CD4-positive, alpha-beta T cell (primary cell): ENCODE data around the gene RPGRIP1L. TPM values are rescaled to one million over a fixed set of nuclear protein-coding genes. Genes with fewer than 3 reads are reported as not detected.

Experiments
- ATAC-seq: fragments of 200-7000 bp; cut with Tn5 transposase; one replicate; pipeline ENCODE4 v1.10.0; 2022; ENCODE audit warnings: mild to moderate bottlenecking; ENCODE audit not compliant: poor library complexity
- CTCF ChIA-PET: fragments of 350-600 bp; sonication (Branson Sonifier 250); formaldehyde crosslinking; loops from one replicate; lab custom pipeline; 2021; ENCODE audit warnings: antibody characterized with exemption, inconsistent platforms; lab: Charles Lee
- POLR2A ChIA-PET: fragments of 350-600 bp; sonication (Branson Sonifier 250); formaldehyde crosslinking; loops from one replicate; lab custom pipeline; 2021; ENCODE audit warnings: antibody characterized with exemption, inconsistent platforms; lab: Charles Lee
- DNase-seq, 14 experiments: peaks; one replicate each; pipeline ENCODE4 v3.0.0-alpha.2; 2013 to 2020; ENCODE audit warnings: mixed read lengths in 2 of 14
- H3K27ac ChIP-seq, 2 donors: one replicate each; pipeline versions ENCODE4 v1.5.1 to v1.7.0; 2013; ENCODE audit warnings: low read length in 2 of 2, low read depth in 1 of 2, mild to moderate bottlenecking in 1 of 2
- H3K27me3 ChIP-seq, 2 experiments: 1 replicate in 1 of 2; 2 replicates in 1 of 2; pipeline versions ENCODE4 v1.6.1 to v1.7.0; 2013; ENCODE audit warnings: low read length in 2 of 2, control low read depth in 1 of 2, mild to moderate bottlenecking in 1 of 2, moderate library complexity in 1 of 2; ENCODE audit not compliant: insufficient read depth in 2 of 2, control insufficient read depth in 1 of 2
- H3K36me3 ChIP-seq: one replicate; pipeline ENCODE4 v1.6.1; 2013; ENCODE audit warnings: low read length, control low read depth; ENCODE audit not compliant: insufficient read depth
- H3K4me1 ChIP-seq: one replicate; pipeline ENCODE4 v1.6.1; 2013; ENCODE audit warnings: low read length, control low read depth; ENCODE audit not compliant: insufficient read depth
- H3K4me3 ChIP-seq: one replicate; pipeline ENCODE4 v1.5.1; 2013; ENCODE audit warnings: mild to moderate bottlenecking, low read length, moderate library complexity
- H3K9me3 ChIP-seq, 2 experiments: 1 replicate in 1 of 2; 2 replicates in 1 of 2; pipeline versions ENCODE4 v1.6.1 to v1.7.0; 2013; ENCODE audit warnings: low read length in 2 of 2, mild to moderate bottlenecking in 2 of 2, control low read depth in 1 of 2, moderate library complexity in 1 of 2; ENCODE audit not compliant: control insufficient read depth in 1 of 2, insufficient read depth in 1 of 2
- H3K27ac Mint-ChIP-seq: one replicate; pipeline ENCODE4 v1.8.0; 2020; ENCODE audit warnings: mixed read lengths
- H3K27me3 Mint-ChIP-seq: one replicate; pipeline ENCODE4 v1.8.0; 2021; ENCODE audit warnings: mixed read lengths
- H3K36me3 Mint-ChIP-seq: one replicate; pipeline ENCODE4 v1.8.0; 2021; ENCODE audit warnings: low read depth, mixed read lengths
- H3K4me1 Mint-ChIP-seq: one replicate; pipeline ENCODE4 v1.8.0; 2021; ENCODE audit warnings: low read depth, mixed read lengths
- H3K4me3 Mint-ChIP-seq: one replicate; pipeline ENCODE4 v1.8.0; 2020; ENCODE audit warnings: mild to moderate bottlenecking, mixed read lengths
- H3K9me3 Mint-ChIP-seq: one replicate; pipeline ENCODE4 v1.8.0; 2020; ENCODE audit warnings: mixed read lengths
- CTCF ChIP-seq: fragments of 200-600 bp; IDR thresholded peaks from one replicate; pipeline ENCODE4 v1.8.0; 2022; ENCODE audit warnings: antibody characterized with exemption, mild to moderate bottlenecking
- intact Hi-C, 2 experiments: fragments of 100-400 bp; cut with DNase I in 1 of 2; cut with micrococcal nuclease in 1 of 2; formaldehyde crosslinking; loops; one replicate each; pipeline versions ENCODE4 v1.15.1 to v1.9.0; 2023 to 2025; cut with DNase I, micrococcal nuclease
- total RNA-seq, 174 experiments: library from RNA in 2 of 174; stranded (reverse) in 2 of 174; gene quantifications; one replicate each; pipeline ENCODE4 v1.2.3 and lab custom pipeline; 2021 to 2026

The RPGRIP1L gene
- total RNA-seq, 2 experiments from 2014 or later: 2.4 to 2.5 TPM

- Histone ChIP-seq H3K9me3 (no peaks in the 10 kb centered on the region), H3K27ac (no peak overlapping the region), H3K36me3 (no peaks in the 10 kb centered on the region), H3K27me3 (no peaks in the 10 kb centered on the region), H3K4me1 (no peaks in the 10 kb centered on the region), H3K4me3 (no peak overlapping the region)
- ChIA-PET POLR2A (no interaction called here), CTCF (no interaction called here)
- ATAC-seq (no peak), DNase-seq (no peak)
- H3K27me3 Mint-ChIP-seq: no peaks in the 10 kb centered on the region
- H3K36me3 Mint-ChIP-seq: no peaks in the 10 kb centered on the region
- H3K4me3 Mint-ChIP-seq: no peak overlapping the region
- intact Hi-C loops: no loop called here
- H3K27ac Mint-ChIP-seq: no peak overlapping the region
- no peak for TF ChIP-seq CTCF
- no peaks in the 10 kb centered on the region for H3K4me1 Mint-ChIP-seq
- no peaks in the 10 kb centered on the region for H3K9me3 Mint-ChIP-seq
These were observed 36.8 kb downstream of the RPGRIP1L start for GRCh38 chr16:53666786-53667415.

- H3K9me3 Mint-ChIP-seq: no peaks in the 10 kb centered on the region
- ATAC-seq (no peak), DNase-seq (no peak)
- Histone ChIP-seq H3K9me3 (no peaks in the 10 kb centered on the region), H3K4me3 (no peak overlapping the region), H3K27ac (no peak overlapping the region), H3K4me1 (no peaks in the 10 kb centered on the region), H3K27me3 (no peaks in the 10 kb centered on the region), H3K36me3 (no peaks in the 10 kb centered on the region)
- no peaks in the 10 kb centered on the region for H3K36me3 Mint-ChIP-seq
- intact Hi-C loops: no loop called here
- POLR2A ChIA-PET: no interaction called here
- no peak for TF ChIP-seq CTCF
- CTCF ChIA-PET: no interaction called here
- no peaks in the 10 kb centered on the region for H3K27me3 Mint-ChIP-seq
- H3K27ac Mint-ChIP-seq: no peak overlapping the region
- no peaks in the 10 kb centered on the region for H3K4me1 Mint-ChIP-seq
- H3K4me3 Mint-ChIP-seq: no peak overlapping the region
These were observed 38.8 kb downstream of the RPGRIP1L start for GRCh38 chr16:53664724-53665345.

GRCh38 chr16:53662072-53662471 lies 41.6 kb downstream of the RPGRIP1L start:
- no peaks in the 10 kb centered on the region for H3K9me3 ChIP-seq
- POLR2A ChIA-PET: no interaction called here
- CTCF ChIA-PET: no interaction called here
- ATAC-seq: no peak
- H3K27ac ChIP-seq: no peak overlapping the region
- no peak overlapping the region for H3K4me3 ChIP-seq
- no peak overlapping the region for H3K27ac Mint-ChIP-seq
- no peak for DNase-seq
- H3K27me3 Mint-ChIP-seq: no peaks in the 10 kb centered on the region
- H3K4me3 Mint-ChIP-seq: no peak overlapping the region
- no peaks in the 10 kb centered on the region for H3K36me3 ChIP-seq
- no peaks in the 10 kb centered on the region for H3K4me1 Mint-ChIP-seq
- intact Hi-C loops: no loop called here
- H3K4me1 ChIP-seq: no peaks in the 10 kb centered on the region
- H3K27me3 ChIP-seq: no peaks in the 10 kb centered on the region
- H3K36me3 Mint-ChIP-seq: peaks cover 11% of the 10 kb centered on the region
- TF ChIP-seq CTCF: no peak
- H3K9me3 Mint-ChIP-seq: no peaks in the 10 kb centered on the region
